ENCODE data around the gene CHORDC1. TPM values are rescaled to one million over a fixed set of nuclear protein-coding genes. Genes with fewer than 3 reads are reported as not detected.
"Not testable (repeated sequence)": the region's sequence is repeated elsewhere in the genome, so short reads cannot be mapped to it uniquely, and the experiment has no call there.

CHORDC1 gene
- total RNA-seq, 1 experiment from 2014 or later, result 62.0 TPM

DNA sequence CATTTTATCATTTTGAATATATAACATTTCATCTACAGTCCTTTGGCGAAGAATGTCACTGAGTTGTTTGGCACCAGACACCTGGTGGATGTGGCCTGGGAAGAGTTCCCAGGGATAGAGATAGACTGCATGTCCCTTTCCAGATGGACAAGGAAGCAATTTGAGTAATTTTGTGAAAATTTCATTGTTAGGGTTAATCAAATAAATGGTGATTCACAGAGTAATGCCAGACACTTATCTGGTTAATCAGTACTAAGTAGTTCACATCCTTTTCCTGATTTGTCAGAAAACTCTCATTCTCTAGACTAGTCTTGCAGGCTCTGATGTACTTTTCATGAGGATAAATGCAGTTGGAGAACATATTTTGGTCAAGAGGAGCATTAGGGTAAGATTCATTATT, 46.8 kb downstream of the CHORDC1 start:
- BruUV-seq (replicated peaks), result no TSS peak
- no peak for DNase-seq (ENCODE audit: unreplicated experiment)
- H3K27me3 Mint-ChIP-seq (ENCODE audit: insufficient read depth, unreplicated experiment), result peaks cover 38% of the 10 kb centered on the region
- intact Hi-C loops (cut with micrococcal nuclease), result no loop called here
- no peak overlapping the region for H3K4me3 Mint-ChIP-seq (ENCODE audit: unreplicated experiment)
- no peak overlapping the region for H3K27ac Mint-ChIP-seq (ENCODE audit: low read depth, unreplicated experiment)
- ChIA-PET POLR2A (no interaction called here), CTCF (interaction anchor here (1.0 kb wide), 1 partner anchor 8 kb away, joined by 3 read pairs; no protein-coding TSS in a partner anchor)
- H3K36me3 Mint-ChIP-seq (ENCODE audit: insufficient read depth, unreplicated experiment), result no peaks in the 10 kb centered on the region
- no peaks in the 10 kb centered on the region for H3K9me3 Mint-ChIP-seq (ENCODE audit: unreplicated experiment)
- H3K4me1 Mint-ChIP-seq (ENCODE audit: insufficient read depth, unreplicated experiment), result no peaks in the 10 kb centered on the region
- TF ChIP-seq, protein P1, sequence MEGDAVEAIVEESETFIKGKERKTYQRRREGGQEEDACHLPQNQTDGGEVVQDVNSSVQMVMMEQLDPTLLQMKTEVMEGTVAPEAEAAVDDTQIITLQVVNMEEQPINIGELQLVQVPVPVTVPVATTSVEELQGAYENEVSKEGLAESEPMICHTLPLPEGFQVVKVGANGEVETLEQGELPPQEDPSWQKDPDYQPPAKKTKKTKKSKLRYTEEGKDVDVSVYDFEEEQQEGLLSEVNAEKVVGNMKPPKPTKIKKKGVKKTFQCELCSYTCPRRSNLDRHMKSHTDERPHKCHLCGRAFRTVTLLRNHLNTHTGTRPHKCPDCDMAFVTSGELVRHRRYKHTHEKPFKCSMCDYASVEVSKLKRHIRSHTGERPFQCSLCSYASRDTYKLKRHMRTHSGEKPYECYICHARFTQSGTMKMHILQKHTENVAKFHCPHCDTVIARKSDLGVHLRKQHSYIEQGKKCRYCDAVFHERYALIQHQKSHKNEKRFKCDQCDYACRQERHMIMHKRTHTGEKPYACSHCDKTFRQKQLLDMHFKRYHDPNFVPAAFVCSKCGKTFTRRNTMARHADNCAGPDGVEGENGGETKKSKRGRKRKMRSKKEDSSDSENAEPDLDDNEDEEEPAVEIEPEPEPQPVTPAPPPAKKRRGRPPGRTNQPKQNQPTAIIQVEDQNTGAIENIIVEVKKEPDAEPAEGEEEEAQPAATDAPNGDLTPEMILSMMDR (IDR thresholded peaks at IDR 0.05; ENCODE audit: unreplicated experiment), result no peak

DNA sequence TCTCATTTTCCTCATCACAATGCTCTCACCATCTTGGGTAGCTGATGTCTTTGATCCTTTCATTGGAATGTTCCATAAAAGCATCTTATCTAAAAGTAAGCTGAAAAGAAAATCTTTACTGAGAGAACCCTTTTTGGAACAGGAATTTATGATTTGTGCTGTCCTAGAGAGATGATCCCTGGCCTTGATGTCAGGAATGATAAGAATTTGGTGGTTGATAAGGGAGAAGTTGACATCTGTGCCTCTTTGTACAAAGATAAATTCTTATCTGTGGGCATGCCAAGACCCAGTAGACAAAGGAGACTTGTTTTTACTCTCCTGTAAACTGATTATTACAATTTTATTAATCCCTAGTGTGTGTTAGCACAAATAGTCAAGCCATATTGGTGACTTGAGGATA, 51.5 kb downstream of the CHORDC1 start:
- no peaks in the 10 kb centered on the region for H3K36me3 Mint-ChIP-seq (ENCODE audit: insufficient read depth, unreplicated experiment)
- no peak for DNase-seq (ENCODE audit: unreplicated experiment)
- H3K9me3 Mint-ChIP-seq (ENCODE audit: unreplicated experiment), result no peaks in the 10 kb centered on the region
- CTCF ChIA-PET, result no interaction called here
- no peaks in the 10 kb centered on the region for H3K4me1 Mint-ChIP-seq (ENCODE audit: insufficient read depth, unreplicated experiment)
- no peak overlapping the region for H3K4me3 Mint-ChIP-seq (ENCODE audit: unreplicated experiment)
- intact Hi-C loops (cut with micrococcal nuclease), result no loop called here
- POLR2A ChIA-PET, result no interaction called here
- TF ChIP-seq, protein P1 (IDR thresholded peaks at IDR 0.05; ENCODE audit: unreplicated experiment), result no peak
- no peak overlapping the region for H3K27ac Mint-ChIP-seq (ENCODE audit: low read depth, unreplicated experiment)
- no TSS peak for BruUV-seq (replicated peaks)
- H3K27me3 Mint-ChIP-seq (ENCODE audit: insufficient read depth, unreplicated experiment), result peaks cover 54% of the 10 kb centered on the region

DNA sequence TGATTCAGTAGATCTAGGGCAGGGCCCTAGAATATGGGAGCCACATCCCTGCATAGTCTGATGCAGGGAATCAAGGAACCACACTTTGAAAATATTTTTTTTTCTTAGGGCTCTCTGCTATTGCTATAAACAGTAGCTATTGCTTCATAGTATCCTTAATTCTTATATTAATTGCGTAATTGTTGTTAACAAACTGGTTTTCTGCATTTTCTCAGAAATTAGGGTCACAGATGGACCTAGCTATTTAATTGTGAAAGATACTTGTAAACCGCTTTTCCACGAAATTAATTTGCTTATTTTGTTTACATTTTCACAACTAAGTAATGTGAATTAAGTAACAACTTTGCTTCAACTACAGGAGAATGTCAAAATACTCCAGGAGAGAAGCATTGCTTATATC, 54.3 kb downstream of the CHORDC1 start:
- H3K4me1 Mint-ChIP-seq (ENCODE audit: insufficient read depth, unreplicated experiment), result no peaks in the 10 kb centered on the region
- CTCF ChIA-PET, result no interaction called here

DNA sequence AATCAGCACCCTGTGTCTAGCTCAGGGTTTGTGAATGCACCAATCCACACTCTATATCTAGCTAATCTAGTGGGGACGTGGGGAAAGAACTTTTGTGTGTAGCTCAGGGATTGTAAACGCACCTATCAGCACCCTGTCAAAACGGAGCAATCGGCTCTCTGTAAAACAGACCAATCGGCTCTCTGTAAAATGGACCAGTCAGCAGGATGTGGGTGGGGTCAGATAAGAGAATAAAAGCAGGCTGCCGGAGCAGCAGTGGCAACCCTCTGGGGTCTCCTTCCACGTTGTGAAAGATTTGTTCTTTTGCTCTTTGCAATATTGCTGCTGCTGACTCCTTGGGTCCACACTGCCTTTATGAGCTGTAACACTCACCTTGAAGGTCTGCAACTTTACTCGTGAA, 55.1 kb downstream of the CHORDC1 start:
- intact Hi-C loops (cut with micrococcal nuclease); H3K36me3 Mint-ChIP-seq (ENCODE audit: insufficient read depth, unreplicated experiment); CTCF ChIA-PET; H3K27ac Mint-ChIP-seq (ENCODE audit: low read depth, unreplicated experiment); H3K9me3 Mint-ChIP-seq (ENCODE audit: unreplicated experiment); DNase-seq (ENCODE audit: unreplicated experiment); BruUV-seq (replicated peaks); H3K4me1 Mint-ChIP-seq (ENCODE audit: insufficient read depth, unreplicated experiment); H3K4me3 Mint-ChIP-seq (ENCODE audit: unreplicated experiment): not testable (repeated sequence)
- H3K27me3 Mint-ChIP-seq (ENCODE audit: insufficient read depth, unreplicated experiment), result peaks cover 59% of the 10 kb centered on the region
- POLR2A ChIA-PET, result interaction anchor here (0.6 kb wide), 1 partner anchor 158 kb away, joined by 3 read pairs; no protein-coding TSS in a partner anchor

More for the DNA sequence above, 54.3 kb downstream of the CHORDC1 start:
- Mint-ChIP-seq H3K27ac (ENCODE audit: low read depth, unreplicated experiment) (no peak overlapping the region), H3K36me3 (ENCODE audit: insufficient read depth, unreplicated experiment) (no peaks in the 10 kb centered on the region), H3K9me3 (ENCODE audit: unreplicated experiment) (no peaks in the 10 kb centered on the region), H3K27me3 (ENCODE audit: insufficient read depth, unreplicated experiment) (peaks cover 67% of the 10 kb centered on the region), H3K4me3 (ENCODE audit: unreplicated experiment) (no peak overlapping the region)
- POLR2A ChIA-PET, result no interaction called here
- TF ChIP-seq, protein P1 (IDR thresholded peaks at IDR 0.05; ENCODE audit: unreplicated experiment), result no peak
- no peak for DNase-seq (ENCODE audit: unreplicated experiment)
- intact Hi-C loops (cut with micrococcal nuclease), result no loop called here
- no TSS peak for BruUV-seq (replicated peaks)

DNA sequence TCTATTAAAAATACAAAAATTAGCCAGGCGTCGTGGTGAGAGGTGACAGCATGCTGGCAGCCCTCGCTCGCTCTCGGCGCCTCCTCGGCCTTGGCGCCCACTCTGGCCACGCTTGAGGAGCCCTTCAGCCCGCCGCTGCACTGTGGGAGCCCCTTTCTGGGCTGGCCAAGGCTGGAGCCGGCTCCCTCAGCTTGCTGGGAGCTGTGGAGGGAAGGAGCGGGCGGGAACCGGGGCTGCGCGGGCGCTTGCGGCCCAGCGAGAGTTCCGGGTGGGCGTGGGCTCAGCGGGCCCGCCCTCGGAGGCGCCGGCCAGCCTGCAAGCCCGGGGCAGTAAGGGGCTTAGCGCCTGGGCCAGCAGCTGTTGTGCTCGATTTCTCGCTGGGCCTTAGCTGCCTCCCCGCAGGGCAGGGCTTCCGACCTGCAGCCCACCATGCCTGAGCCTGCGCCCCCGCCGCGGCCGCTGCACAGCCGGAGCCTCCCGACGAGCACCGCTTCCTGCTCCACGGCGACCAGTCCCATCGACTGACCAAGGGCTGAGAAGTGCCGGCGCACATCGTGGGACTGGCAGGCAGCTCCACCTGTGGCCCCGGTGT, 55.8 kb downstream of the CHORDC1 start:
- H3K4me1 Mint-ChIP-seq (ENCODE audit: insufficient read depth, unreplicated experiment); H3K27ac Mint-ChIP-seq (ENCODE audit: low read depth, unreplicated experiment); DNase-seq (ENCODE audit: unreplicated experiment); H3K36me3 Mint-ChIP-seq (ENCODE audit: insufficient read depth, unreplicated experiment); H3K9me3 Mint-ChIP-seq (ENCODE audit: unreplicated experiment); BruUV-seq (replicated peaks); CTCF ChIA-PET; intact Hi-C loops (cut with micrococcal nuclease); H3K4me3 Mint-ChIP-seq (ENCODE audit: unreplicated experiment): not testable (repeated sequence)
- H3K27me3 Mint-ChIP-seq (ENCODE audit: insufficient read depth, unreplicated experiment), result peaks cover 58% of the 10 kb centered on the region
- POLR2A ChIA-PET, result interaction anchor here (0.6 kb wide), 1 partner anchor 158 kb away, joined by 3 read pairs; no protein-coding TSS in a partner anchor

Other genes starting within 250 kb of the CHORDC1 start
- not detected in 2 replicates for gene TRIM49C, start 191.9 kb downstream of the CHORDC1 start, total RNA-seq (2022)
- gene UBTFL1, start 137.1 kb downstream of the CHORDC1 start, total RNA-seq (2022), result not detected in 2 replicates
- gene NAALAD2, start 88.4 kb downstream of the CHORDC1 start, total RNA-seq (2022), result not detected in 2 replicates